HG03565 (cell line): Measurements from ENCODE around the gene GGT6.

Source experiments
- ATAC-seq: cut with Tn5 transposase; IDR thresholded peaks from one replicate; pipeline ENCODE4 v1.9.1; 2021; ENCODE audit warnings: mild to moderate bottlenecking, moderate library complexity; ENCODE audit not compliant: unreplicated experiment

The GGT6 gene

DNA sequence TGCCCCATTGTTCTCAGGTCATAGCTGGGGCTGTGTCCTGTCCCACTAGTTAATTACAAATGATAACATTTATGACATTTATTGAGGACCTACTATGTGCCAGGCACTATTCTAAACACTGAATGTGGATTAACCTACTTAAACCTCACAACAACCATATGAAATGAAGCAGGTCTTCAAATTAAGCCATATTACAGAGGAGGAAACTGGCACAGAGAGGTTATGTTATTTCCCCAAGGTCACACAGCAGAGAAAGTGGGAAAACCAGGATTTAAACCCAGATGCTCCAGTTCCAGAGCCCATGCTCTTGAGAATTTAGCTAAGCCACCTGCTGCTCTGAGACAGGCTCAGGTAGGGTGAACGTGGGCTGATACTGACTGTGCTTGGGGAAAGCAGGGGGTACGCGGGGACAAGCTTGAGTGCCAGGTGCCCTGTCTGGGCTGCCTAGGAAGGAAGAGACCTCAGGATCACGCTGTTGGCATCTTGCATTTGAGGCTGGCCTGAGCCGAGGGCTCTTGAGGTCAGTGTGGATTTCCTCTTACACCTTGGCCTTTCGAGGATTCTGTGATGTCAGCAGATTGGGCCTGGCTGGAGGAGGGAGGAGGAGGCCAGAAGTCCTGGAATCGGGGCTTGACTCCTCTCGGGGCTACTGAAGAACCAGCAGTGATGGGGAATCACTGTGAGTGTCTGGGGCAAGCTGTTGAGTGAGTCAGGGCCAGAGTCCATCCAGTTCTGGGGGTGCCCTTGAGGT, 52.8 kb downstream of the GGT6 start:
- no peak for ATAC-seq
